Cardiac septum (tissue), 1 donor: ENCODE data around the gene SIX1. TPM values are rescaled to one million over a fixed set of nuclear protein-coding genes. Genes with fewer than 3 reads are reported as not detected.

Experiments used
- DNase-seq: peaks from one replicate; pipeline ENCODE4 v3.0.0-alpha.2; 2020; ENCODE audit warnings: low spot score
- intact Hi-C: fragments of 100-400 bp; cut with DNase I; formaldehyde crosslinking; loops from one replicate; pipeline ENCODE4 v1.14.0; 2022
- total RNA-seq: library from RNA; stranded (reverse); fragmentation: NEBNext Ultra II Directional; extraction: Animal tissue kit (Norgen Biotek cat#: 25700); gene quantifications from one replicate; pipeline ENCODE4 v1.2.1, GENCODE V29; 2021
- donor health status: DM: no; HTN: no; CAD: no.

The SIX1 gene
- total RNA-seq, 1 donor from 2014 or later: 0.89 TPM

DNA sequence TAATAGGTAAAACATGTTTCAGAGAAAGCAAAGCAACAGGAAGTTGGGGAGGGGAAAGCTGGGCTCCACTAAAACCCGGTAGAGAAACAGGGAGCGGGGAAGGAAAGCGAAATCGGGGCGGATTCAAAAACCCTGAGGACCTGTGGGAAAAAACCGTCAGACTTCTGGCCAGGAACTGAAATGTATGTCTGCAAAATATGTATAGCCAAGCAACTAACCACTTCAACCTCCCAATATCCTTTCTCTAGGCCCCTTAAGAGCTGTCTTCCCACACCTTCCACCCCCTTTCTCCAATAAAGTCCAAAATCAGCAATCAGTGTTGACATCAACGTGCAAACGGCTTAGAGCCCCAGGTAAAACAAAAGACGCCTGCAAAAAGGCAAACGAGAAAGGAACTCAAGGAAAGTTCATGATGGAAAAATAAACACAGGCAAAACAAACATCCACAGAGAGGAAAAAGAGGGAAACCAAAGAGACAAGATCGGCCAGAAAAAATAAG, 32.8 kb downstream of the SIX1 start:
- intact Hi-C loops: no loop called here
- DNase-seq: no peak

DNA sequence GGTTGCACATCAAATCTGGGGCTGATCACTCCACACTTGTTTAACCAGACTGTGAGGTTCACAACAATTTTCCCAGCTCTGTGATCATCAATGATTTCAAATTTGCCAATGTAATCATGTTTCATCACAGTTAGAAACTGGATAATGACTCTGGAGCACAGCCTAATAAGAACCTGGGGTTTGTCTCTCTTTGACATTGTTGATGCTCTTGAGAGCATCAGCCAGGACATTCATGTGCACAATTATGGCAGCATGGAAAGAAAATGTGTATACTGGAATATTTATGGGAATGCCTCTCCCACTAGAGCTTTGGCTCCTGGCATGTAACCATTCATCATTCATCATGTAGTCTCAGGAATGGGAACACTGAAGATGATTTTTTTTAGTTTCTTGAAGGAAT, 47.0 kb downstream of the SIX1 start:
- intact Hi-C loops: no loop called here
- DNase-seq: no peak

DNA sequence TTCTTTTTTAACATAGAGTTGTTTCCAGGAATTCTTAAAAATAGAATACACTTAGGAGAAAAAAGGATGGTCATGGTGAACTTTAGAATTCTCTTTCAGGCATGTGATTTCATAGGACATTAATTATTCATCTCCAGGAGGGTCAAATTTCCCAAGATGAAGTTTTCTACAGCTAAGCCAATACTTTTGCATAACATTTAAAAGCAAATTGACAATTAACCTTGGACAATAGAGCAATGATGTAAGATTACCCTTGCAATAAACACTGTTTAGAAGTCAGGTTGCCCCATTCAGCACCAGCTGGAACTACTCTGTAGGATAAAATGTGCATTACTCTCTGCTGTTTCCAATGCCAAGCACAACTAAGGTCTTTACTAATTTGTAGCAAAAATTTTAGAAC, 49.5 kb downstream of the SIX1 start:
- no peak for DNase-seq
- intact Hi-C loops: no loop called here

DNA sequence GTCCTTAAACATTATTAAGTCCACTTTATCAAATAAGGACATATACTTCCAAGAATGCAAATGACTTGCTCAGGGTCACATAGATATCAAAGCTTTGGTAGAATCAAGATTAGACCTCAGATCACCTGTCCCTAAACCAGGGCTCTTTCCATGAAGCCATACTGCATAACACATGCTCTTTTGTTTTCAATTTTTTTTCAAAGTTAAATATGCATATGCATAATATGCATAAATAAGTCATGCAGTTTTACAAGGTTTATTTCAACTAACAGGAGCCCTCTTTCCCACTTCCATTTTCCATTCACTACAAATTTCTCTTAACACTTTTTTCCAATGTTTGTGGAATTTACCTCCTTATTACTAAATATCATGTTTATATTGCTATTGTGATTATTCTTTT, 53.1 kb downstream of the SIX1 start:
- intact Hi-C loops: no loop called here
- DNase-seq: no peak

- no peak for DNase-seq
- intact Hi-C loops: no loop called here
These were observed 55.2 kb downstream of the SIX1 start for GRCh38 chr14:60594062-60594461.

Other genes with a start within 250 kb of the SIX1 start
- gene C14orf39, start 163.4 kb downstream of the SIX1 start, total RNA-seq: not detected
- gene SIX6, start 140.3 kb downstream of the SIX1 start, total RNA-seq: not detected
- gene SIX4, start 74.9 kb upstream of the SIX1 start, total RNA-seq: 1.9 TPM
- gene MNAT1, start 85.3 kb upstream of the SIX1 start, total RNA-seq: 29.9 TPM